Stimulated activated memory B cell treated with anti-CD40 and anti-IgM and Interleukin-4, amounts not matched to agents 10 μg/mL and 1 μg/mL and 100 μg/mL, for 72 hours (primary cell): ENCODE data around the gene UBXN6.

Experiments used
- ATAC-seq: fragments of 150-1000 bp; cut with Tn5 transposase; 2 replicates; pipeline ENCODE4 v1.10.0; 2021
- H3K27ac Mint-ChIP-seq: one replicate; pipeline ENCODE4 v1.8.0; 2022; ENCODE audit warnings: mild to moderate bottlenecking, mixed read lengths
- H3K27me3 Mint-ChIP-seq: one replicate; pipeline ENCODE4 v1.8.0; 2022; ENCODE audit warnings: mixed read lengths
- H3K36me3 Mint-ChIP-seq: one replicate; pipeline ENCODE4 v1.8.0; 2022; ENCODE audit warnings: mixed read lengths
- H3K4me1 Mint-ChIP-seq: one replicate; pipeline ENCODE4 v1.8.0; 2022; ENCODE audit warnings: mixed read lengths
- H3K4me3 Mint-ChIP-seq: one replicate; pipeline ENCODE4 v1.8.0; 2022; ENCODE audit warnings: mild to moderate bottlenecking, moderate library complexity, mixed read lengths
- H3K9me3 Mint-ChIP-seq: one replicate; pipeline ENCODE4 v1.8.0; 2022; ENCODE audit warnings: mixed read lengths

Gene UBXN6

DNA sequence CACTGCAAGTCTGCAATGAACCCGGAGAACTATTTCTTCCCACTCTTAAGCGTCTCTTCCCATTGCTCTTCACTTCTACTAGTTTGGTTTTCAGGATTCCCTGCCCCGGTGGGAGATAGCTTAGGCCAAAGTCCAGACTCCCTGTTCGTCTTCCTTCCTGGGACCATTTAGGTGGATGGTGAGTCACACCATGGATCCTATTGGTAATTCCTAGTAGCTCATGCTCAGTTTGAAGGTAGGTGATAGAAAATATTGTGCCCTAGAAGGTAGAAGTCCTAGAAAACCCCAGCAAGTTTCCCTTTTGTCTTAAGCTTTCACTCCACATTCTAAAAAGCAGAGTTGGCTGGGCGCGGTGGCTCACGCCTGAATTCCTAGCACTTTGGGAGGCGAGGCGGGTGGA, 41.3 kb downstream of the UBXN6 start:
- H3K27ac Mint-ChIP-seq, result no peak overlapping the region
- no peaks in the 10 kb centered on the region for H3K27me3 Mint-ChIP-seq
- H3K9me3 Mint-ChIP-seq, result no peaks in the 10 kb centered on the region
- peaks cover 13% of the 10 kb centered on the region for H3K36me3 Mint-ChIP-seq
- ATAC-seq, result no peak
- no peaks in the 10 kb centered on the region for H3K4me1 Mint-ChIP-seq
- H3K4me3 Mint-ChIP-seq, result no peak overlapping the region

DNA sequence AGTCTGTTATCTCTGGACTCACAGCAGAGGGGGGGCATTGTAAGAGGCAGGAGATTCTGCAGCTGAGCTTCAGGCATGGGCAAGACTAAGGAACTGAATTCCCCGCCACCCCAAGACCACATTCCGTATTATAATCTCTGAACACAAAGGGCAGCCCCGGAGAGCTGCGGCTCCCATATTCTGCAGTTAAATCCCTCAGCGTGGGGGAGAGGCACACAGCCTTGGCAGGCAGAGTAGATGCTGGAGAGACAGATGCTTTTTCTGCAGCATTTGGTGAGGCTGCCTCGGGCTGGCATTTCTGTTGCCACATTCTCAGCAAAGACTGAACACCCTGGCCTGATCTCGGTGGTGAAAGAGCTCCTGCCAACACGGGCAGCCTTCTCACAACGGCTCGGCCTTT, 42.2 kb downstream of the UBXN6 start:
- Mint-ChIP-seq H3K9me3 (no peaks in the 10 kb centered on the region), H3K36me3 (peaks cover 13% of the 10 kb centered on the region), H3K4me3 (no peak overlapping the region), H3K4me1 (no peaks in the 10 kb centered on the region), H3K27ac (no peak overlapping the region), H3K27me3 (no peaks in the 10 kb centered on the region)
- no peak for ATAC-seq

DNA sequence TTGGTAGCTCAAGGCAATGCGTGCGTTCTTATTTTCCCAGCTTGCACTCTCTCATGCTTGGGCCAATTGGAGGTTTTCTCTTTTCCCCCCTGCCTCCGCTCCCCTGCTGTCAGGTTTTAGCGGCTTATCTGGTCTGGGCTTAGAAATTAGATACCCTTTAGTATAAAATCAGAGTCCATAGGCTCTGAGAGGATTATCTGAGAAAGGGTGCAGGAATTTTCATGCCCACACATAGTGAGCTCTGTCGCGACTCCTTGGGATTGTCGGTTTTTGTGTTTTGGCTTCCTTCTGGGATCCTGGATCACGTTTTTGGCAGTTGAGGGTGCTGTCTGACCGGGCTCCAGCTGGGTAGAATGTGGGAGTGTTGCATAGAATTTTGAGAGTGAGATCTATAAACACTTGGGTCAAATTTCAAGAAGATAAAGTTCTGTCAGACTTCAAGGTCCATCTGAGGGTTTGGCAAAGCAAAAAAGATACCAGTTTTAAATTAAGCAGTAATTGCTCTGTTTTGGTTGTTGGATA, 42.7 kb downstream of the UBXN6 start:
- Mint-ChIP-seq H3K4me1 (no peaks in the 10 kb centered on the region), H3K4me3 (no peak overlapping the region), H3K36me3 (peaks cover 14% of the 10 kb centered on the region), H3K27me3 (no peaks in the 10 kb centered on the region), H3K9me3 (no peaks in the 10 kb centered on the region), H3K27ac (no peak overlapping the region)
- ATAC-seq, result no peak

DNA sequence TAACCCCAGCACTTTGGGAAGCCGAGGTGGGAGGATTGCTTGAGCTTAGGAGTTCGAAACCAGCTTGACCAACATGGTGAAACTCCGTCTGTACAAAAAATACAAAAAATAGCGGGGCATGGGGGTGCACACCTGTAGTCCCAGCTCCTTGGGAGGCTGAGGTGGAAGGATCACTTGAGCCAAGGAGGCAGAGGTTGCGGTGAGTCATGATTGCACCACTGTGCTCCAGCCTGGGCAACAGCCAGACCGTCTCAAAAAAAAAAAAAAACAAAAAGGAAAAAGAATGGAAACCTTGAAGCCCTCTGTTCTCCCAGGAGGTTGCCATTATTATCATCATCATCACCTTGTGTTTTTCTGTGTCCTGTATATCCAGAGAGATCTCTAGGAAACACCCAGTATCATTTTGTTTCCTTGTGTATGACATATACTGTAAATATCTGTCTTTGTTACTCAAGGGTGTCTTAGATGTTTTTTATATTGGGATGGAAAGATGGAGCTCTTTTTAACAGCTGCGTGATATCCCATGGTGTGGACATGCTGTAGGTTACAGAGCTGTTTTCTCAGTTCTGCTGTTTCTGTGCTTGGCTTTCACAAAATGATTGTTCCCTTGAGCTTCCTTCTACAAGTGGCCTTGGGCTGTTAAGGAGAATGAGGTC, 43.3 kb downstream of the UBXN6 start:
- H3K27me3 Mint-ChIP-seq, result no peaks in the 10 kb centered on the region
- no peak overlapping the region for H3K4me3 Mint-ChIP-seq
- H3K36me3 Mint-ChIP-seq, result peaks cover 19% of the 10 kb centered on the region
- no peak for ATAC-seq
- no peaks in the 10 kb centered on the region for H3K4me1 Mint-ChIP-seq
- H3K27ac Mint-ChIP-seq, result no peak overlapping the region
- no peaks in the 10 kb centered on the region for H3K9me3 Mint-ChIP-seq

DNA sequence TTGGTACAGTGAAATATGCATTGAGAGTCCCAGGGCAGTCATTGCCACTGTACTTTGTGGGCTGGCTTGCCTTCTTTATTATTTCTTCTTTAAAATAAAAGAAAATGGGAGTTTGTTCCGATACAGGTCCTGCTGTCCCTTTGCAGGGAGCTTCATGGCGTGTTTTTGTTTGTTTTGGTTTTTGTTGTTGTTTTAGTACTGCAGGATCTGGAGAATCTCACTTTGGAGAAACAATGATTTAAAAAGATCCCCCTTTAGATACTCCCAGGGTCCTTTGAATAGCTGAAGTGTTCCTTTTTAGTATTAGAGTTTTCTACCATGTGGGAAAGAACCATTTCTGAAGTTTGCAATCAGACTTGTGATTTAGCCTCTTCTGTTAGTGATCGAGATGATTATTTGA, 44.0 kb downstream of the UBXN6 start:
- Mint-ChIP-seq H3K27me3 (no peaks in the 10 kb centered on the region), H3K9me3 (no peaks in the 10 kb centered on the region), H3K36me3 (peaks cover 26% of the 10 kb centered on the region), H3K4me1 (no peaks in the 10 kb centered on the region), H3K4me3 (no peak overlapping the region), H3K27ac (no peak overlapping the region)
- no peak for ATAC-seq

DNA sequence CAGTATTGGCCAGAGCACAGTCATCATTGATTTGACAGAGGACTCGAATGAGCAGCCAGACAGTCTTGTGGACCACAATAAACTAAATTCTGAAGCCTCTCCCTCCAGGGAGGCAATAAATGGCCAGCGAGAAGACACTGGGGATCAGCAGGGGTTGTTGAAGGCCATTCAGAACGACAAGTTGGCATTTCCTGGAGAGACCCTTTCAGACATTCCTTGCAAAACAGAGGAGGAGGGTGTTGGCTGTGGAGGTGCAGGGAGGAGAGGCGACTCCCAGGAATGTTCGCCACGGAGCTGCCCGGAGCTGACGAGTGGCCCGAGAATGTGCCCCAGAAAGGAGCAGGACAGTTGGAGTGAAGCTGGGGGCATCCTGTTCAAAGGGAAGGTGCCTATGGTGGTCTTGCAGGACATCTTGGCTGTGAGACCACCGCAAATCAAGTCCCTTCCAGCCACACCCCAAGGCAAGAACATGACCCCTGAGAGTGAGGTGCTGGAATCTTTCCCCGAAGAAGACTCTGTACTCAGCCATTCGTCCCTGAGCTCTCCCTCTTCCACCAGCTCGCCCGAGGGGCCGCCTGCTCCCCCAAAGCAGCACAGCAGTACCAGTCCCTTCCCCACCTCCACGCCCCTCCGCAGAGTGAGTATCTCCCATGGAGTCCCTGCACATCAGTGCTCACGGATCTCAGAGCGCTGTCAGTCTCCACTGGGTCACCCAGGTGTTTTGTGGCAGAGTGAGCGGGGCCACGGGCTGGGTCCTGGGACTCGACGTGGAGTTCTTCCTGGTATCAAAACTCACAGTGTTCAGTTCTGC, 48.3 kb downstream of the UBXN6 start:
- Mint-ChIP-seq H3K4me3 (no peak overlapping the region), H3K9me3 (no peaks in the 10 kb centered on the region), H3K27ac (no peak overlapping the region), H3K27me3 (no peaks in the 10 kb centered on the region), H3K36me3 (peaks cover 31% of the 10 kb centered on the region), H3K4me1 (peaks cover 6% of the 10 kb centered on the region)
- ATAC-seq, result no peak

DNA sequence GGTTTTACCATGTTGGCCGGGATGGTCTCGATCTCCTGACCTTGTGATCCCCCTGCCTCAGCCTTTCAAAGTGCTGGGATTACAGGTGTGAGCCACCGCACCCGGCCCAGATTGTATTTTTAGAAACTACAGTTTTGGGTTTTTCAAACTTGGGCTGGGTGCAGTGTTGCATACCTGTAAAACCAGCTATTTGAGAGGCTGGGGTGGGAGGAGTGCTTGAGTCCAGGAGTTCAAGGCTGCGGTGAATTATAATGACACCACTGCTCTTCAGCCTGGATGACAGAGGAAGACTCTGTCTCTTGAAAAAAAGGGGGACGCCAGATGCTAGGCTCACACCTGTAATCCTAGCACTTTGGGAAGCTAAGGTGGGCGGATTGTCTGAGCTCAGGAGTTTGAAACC, 51.0 kb downstream of the UBXN6 start:
- Mint-ChIP-seq H3K4me3 (no peak overlapping the region), H3K9me3 (no peaks in the 10 kb centered on the region), H3K36me3 (peaks cover 18% of the 10 kb centered on the region), H3K4me1 (peaks cover 20% of the 10 kb centered on the region), H3K27ac (no peak overlapping the region), H3K27me3 (no peaks in the 10 kb centered on the region)
- no peak for ATAC-seq

DNA sequence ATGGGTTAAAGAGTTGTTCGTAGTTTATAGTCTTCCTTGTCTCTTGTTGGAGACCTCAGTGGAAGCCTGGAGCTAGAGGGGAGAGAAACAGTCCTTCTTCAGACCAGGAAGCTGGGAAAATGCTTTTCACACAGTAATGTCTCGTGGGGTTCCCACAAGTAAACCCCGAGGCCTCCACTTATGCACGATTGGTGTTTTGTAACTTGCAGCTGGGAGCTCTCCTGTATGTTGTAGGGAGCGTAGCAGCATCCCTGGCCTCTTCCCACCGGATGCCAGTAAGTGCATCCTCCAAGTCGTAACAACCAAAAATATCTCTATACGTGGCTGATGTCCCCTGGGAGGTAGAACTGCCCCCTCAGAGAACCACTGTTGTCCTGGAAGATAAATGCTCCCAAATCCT, 51.6 kb downstream of the UBXN6 start:
- Mint-ChIP-seq H3K4me1 (peaks cover 26% of the 10 kb centered on the region), H3K9me3 (no peaks in the 10 kb centered on the region), H3K27ac (no peak overlapping the region), H3K4me3 (no peak overlapping the region), H3K36me3 (peaks cover 18% of the 10 kb centered on the region), H3K27me3 (no peaks in the 10 kb centered on the region)
- no peak for ATAC-seq

DNA sequence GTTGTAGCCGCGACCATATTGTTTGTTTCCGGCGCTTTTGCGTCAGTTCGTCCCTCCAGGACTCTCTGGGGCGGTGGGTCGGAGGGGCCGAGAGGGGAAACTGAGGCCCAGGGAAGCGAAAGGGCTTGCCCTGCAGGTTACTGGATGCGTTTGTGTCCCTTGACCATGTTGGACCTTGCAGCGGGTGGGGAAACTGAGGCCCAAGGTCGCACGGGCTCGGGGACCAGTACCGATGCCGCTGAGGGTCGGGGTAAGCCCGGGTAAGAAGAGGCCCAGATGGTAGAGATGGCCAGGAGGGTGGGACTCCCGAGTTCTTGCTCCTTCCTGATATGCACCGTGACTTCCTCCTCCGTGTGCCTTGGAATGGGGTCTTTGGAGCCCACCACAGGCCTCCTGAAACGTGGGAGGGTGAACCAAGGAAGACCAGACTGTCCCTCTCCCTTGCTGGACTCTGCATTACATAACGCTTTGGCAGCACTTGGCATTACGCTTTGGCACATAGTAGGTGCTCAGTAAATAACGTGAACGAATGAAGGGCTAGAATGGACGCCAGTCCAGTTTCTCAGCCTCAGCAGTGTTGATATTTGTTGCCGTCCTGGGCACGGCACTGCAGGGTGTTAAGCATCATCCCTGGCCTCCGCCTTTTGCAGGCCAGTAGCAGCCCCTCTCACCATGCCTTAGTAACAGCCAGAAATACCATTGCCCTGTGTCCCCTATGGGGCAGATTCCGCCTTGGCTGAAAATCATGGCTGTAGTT, 54.4 kb downstream of the UBXN6 start:
- H3K4me1 Mint-ChIP-seq, result peaks cover 43% of the 10 kb centered on the region
- H3K36me3 Mint-ChIP-seq, result peaks cover 5% of the 10 kb centered on the region
- peak overlapping the region; percentile 90 for H3K4me3 Mint-ChIP-seq
- H3K27me3 Mint-ChIP-seq, result no peaks in the 10 kb centered on the region
- H3K9me3 Mint-ChIP-seq, result no peaks in the 10 kb centered on the region
- H3K27ac Mint-ChIP-seq, result peak overlapping the region; percentile 73
- ATAC-seq, result no peak

DNA sequence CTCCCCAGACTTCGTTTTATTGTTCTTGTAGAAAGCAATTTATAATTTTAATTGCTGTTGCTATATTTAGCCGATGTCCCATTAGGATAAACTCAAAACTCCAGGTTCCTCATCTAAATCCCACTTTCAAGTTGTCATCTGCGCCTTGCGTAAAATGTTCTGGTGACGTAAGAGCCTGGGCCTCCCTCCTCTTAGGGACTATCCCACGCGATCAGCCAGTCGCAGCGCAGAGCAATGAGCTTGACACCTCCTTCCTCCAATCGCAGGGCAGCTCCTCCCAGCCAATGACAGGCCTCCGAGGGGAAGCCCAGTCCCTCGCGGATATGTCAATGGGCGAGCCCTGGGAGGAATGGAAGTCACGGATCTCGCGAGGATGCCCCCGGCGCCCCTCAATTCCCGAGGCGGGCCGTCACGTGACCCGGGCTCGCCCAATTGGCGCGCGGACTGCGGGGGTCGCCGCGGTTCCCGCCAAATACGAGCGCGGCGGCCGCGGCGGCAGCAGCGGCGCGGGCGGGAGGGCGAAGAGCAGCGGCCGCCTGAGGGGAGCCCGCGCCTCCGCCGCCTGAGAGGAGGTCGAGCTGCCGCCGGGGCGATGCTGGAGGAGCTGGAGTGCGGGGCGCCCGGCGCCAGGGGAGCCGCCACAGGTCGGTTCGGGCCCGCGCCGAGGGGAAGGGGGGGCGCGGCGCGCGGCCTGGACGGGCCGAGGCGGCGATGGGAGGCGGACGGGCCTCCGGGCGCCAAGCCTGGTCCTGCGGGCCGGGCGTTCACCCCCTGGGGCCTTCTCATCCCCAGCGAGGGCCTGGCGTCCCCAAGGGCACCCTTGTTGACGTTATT, 55.2 kb downstream of the UBXN6 start, which contains the start of gene CHAF1A:
Gene CHAF1A, plus strand, starts transcription at position 470 of the 834 bp plus-strand sequence. Its CDS starts 123 bp downstream, at position 593.
- peak; percentile 95 for ATAC-seq
- H3K27me3 Mint-ChIP-seq, result no peaks in the 10 kb centered on the region
- peak within 1 kb of the TSS; percentile 73 for H3K27ac Mint-ChIP-seq
- no peaks in the 10 kb centered on the region for H3K9me3 Mint-ChIP-seq
- peaks cover 49% of the 10 kb centered on the region for H3K4me1 Mint-ChIP-seq
- H3K4me3 Mint-ChIP-seq, result peak within 1 kb of the TSS; percentile 90
- H3K36me3 Mint-ChIP-seq, result peaks cover 5% of the 10 kb centered on the region

DNA sequence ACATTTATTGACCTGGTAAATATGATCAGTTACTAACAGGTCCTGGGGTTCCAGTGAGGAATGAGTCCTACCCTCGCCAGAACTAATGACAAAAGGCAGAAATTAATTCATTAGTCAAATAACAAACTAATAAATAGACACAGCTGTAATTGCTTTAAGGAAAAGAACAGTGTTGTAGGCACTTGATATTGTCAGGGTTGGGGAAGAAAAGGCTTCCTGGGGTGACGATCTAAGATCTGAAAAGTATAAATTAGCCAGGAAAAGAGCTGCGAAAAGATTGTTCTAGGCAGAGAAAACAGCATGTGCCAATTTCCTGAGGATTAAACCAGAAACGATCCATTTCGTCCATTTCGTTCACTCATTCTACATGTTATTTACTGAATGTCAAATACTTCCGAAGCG, 55.8 kb downstream of the UBXN6 start:
- Mint-ChIP-seq H3K27me3 (no peaks in the 10 kb centered on the region), H3K4me3 (peak overlapping the region; percentile 90), H3K36me3 (peaks cover 9% of the 10 kb centered on the region), H3K4me1 (peaks cover 55% of the 10 kb centered on the region), H3K9me3 (no peaks in the 10 kb centered on the region), H3K27ac (peak overlapping the region; percentile 73)
- ATAC-seq, result no peak

DNA sequence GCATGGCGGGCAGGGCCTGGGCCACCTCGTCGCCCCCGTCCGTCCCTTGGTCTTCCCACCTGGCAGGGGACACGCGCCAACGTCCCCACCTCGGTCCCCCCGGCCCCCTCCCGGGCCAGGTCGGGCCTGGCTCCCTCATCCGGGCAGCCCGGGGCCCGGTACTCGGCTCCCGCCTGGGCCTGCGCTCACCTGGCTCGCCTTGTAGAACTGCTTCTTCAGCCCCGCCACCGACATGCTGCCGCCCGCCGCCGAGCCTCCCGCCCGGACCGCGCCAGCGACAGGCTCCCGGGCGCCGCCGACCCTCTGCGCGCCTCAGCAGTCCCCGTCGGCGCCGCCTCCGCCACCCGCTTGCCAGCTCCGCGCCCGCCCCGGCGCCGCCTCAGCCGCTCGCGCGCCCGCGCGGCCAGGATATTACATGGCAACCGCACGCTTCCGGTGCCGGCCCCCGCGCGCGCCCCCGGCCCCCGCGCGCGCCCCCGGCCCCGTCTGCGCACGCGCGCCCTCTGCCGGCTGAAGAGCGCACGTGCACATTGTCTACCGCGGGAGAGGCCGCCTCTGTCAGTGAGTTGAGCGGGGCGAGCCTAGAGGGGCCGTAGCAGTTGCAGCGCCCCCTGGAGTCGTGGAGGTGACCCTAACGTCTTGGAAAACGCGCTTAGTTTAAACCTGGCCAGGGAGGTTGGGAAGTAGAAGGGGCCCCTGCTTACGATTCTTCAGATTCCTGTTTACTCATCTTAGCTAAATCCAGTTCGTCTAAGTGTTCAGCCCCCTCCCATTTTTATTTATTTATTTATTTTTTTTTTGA, 57.3 kb downstream of the UBXN6 start, which contains the start of gene SH3GL1:
Gene SH3GL1, minus strand, starts transcription at position 413 of the 802 bp plus-strand sequence. Its CDS starts 179 bp downstream, at position 234.
- Mint-ChIP-seq H3K4me3 (peak within 1 kb of the TSS; percentile 92), H3K9me3 (no peaks in the 10 kb centered on the region), H3K4me1 (peaks cover 63% of the 10 kb centered on the region), H3K27me3 (no peaks in the 10 kb centered on the region), H3K27ac (peak within 1 kb of the TSS; percentile 90), H3K36me3 (peaks cover 16% of the 10 kb centered on the region)
- ATAC-seq, result peak; percentile 86

DNA sequence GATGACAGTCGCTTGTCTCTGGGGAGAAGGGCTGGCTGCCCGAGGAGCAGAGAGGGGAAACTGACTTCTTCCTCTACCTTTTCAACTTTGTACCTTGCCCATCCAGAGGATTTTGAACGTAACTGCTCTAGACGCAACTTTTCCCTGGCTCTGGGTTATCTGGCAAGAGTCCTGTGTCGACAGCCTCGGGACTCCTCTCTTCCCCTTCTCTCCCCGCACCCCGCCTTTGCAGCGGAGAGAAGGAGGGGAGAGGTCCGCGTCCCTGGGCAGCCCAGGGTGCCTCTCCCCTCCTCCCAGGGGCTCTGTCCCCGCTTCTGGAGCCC, 57.8 kb downstream of the UBXN6 start:
- Mint-ChIP-seq H3K4me1 (peaks cover 65% of the 10 kb centered on the region), H3K4me3 (peak overlapping the region; percentile 92), H3K36me3 (peaks cover 22% of the 10 kb centered on the region), H3K9me3 (no peaks in the 10 kb centered on the region), H3K27ac (peak overlapping the region; percentile 90), H3K27me3 (no peaks in the 10 kb centered on the region)
- no peak for ATAC-seq
